GM19193 (cell line): ENCODE results near the gene CFAP65.

Source experiments
- POLR2A ChIP-seq: IDR thresholded peaks from 4 replicates; pipeline ENCODE4 v1.6.1; 2011; ENCODE audit not compliant: insufficient read depth, insufficient read length; ENCODE audit errors: extremely low read depth

Gene CFAP65

DNA sequence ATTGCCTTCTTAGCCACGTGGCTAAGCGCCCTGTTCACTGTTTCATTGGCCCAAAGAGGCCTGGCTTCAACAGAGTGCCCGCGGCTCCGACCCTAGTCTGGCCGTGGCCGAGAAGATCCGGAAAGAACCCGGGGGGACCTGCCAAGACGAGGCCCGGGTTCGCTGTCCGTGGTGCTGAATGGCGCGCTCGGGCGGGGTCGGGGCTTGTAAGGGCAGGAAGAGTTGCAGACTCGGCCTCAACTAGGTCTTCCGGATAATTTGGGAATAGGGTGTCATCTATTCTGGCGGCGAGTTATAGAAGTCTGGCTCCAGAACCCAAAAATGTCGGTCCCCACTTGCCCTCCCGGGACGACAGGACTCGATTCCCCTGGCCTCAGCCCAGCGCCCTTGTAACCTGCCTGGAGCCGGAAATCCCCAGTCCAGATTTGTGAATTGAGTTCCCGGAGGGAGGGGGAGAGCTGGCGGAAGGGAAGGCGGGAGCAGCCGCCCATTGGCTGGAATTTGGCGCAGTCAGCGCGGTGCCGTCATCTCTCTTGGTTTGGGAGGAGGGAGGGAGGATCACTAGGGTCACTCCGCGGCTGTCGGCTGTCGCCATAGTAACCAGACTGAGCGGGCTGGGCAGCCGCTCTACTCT, 78.3 kb downstream of the CFAP65 start:
- no peak for TF ChIP-seq POLR2A

DNA sequence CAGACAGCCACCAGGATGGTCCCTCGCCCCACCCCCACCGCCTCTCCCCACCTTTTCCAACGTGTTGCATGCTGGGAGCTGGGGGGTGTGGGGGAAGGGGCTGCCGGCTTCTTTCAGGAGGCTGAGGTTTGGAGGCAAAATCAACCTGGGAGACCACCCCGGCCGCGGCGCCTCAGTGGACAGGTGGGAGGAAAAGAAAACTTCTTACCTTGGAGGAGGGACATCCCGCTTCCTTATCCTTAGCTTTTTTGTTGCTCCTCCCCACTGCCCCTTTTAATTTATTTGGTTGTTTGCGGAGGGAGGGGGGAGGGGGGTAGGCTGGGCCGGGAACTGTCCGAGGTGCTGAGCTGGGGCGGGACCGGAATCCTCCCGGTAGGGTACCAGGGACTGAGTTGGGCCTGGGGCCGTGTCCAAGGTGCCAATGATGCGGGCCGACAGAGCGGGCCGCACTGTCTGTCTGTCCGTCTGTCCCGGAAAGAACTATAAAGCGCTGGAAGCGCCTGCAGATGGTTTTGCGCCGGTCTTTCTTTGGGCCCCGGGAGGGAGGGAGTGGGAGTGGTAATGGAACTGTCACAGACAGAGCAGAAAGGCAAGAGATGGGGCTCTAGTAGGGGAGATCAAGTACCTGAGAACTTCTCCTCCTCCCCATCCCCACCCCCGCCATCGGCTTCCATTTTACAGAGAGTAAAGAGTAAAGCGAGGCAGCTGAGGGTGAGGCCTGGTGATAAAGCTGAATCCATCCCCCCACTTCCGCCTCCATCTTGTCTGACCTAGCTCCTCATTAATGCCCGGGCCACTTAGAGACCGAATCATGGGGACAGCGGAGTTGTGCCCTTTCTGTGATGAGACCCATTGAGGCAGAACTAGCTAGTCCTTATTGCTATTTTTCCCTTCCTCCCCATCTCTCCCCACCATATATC, 79.4 kb downstream of the CFAP65 start:
- TF ChIP-seq POLR2A = no peak

DNA sequence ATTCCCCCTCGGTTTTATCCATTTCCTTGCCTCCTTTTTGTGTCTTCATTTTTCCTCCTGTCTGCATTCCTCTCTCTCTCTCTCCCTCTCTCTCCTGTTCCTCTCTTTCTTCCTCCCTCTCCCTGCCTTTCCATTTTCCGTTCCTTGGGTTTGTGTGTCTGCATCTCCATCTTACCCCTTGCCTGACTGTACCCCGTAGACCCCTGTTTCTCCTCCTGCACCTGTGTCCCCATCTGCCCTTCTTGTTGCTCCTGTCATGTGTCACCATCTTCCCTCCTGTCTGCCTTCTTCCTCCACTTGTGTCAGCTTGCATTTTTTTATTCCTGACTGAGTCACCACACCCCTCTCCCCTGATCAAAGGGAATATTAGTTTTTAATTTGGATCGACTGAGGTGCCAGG, 80.1 kb downstream of the CFAP65 start:
- no peak for TF ChIP-seq POLR2A

DNA sequence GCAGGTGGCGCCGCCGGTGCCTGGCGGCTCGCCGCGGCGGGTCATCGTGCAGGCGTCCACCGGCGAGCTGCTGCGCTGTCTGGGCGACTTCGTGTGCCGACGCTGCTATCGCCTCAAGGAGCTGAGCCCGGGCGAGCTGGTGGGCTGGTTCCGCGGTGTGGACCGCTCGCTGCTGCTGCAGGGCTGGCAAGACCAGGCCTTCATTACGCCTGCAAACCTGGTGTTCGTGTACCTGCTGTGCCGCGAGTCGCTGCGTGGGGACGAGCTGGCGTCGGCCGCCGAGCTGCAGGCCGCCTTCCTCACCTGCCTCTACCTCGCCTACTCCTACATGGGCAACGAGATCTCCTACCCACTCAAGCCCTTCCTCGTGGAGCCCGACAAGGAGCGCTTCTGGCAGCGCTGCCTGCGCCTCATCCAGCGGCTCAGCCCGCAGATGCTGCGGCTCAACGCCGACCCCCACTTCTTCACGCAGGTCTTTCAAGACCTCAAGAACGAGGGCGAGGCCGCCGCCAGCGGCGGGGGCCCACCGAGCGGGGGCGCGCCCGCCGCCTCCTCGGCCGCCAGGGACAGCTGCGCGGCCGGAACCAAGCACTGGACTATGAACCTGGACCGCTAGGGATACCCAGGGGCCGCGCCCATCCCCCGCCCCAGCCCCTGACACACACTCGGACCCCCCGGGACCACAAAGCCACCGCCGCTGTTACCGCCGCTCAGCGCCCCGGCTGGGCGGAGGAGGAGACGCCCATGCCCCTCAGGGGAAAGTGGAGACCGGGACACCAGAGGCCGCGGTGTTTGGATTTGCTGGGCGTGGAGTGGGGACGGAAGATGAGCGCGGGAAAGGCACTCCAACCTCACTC, 80.8 kb downstream of the CFAP65 start:
- TF ChIP-seq POLR2A = no peak

DNA sequence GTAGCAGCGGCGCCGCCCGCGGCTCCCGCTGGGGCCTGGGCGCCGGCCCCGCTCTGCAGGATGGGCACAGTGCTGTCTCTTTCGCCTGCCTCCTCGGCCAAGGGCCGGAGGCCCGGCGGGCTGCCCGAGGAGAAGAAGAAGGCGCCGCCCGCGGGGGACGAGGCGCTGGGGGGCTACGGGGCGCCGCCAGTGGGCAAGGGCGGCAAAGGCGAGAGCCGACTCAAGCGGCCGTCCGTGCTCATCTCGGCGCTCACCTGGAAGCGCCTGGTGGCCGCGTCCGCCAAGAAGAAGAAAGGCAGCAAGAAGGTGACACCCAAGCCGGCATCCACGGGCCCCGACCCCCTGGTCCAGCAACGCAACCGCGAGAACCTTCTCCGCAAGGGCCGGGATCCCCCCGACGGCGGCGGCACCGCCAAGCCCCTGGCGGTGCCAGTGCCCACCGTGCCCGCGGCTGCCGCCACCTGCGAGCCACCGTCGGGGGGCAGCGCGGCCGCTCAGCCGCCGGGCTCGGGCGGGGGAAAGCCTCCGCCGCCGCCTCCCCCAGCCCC, 81.5 kb downstream of the CFAP65 start:
- no peak for TF ChIP-seq POLR2A

DNA sequence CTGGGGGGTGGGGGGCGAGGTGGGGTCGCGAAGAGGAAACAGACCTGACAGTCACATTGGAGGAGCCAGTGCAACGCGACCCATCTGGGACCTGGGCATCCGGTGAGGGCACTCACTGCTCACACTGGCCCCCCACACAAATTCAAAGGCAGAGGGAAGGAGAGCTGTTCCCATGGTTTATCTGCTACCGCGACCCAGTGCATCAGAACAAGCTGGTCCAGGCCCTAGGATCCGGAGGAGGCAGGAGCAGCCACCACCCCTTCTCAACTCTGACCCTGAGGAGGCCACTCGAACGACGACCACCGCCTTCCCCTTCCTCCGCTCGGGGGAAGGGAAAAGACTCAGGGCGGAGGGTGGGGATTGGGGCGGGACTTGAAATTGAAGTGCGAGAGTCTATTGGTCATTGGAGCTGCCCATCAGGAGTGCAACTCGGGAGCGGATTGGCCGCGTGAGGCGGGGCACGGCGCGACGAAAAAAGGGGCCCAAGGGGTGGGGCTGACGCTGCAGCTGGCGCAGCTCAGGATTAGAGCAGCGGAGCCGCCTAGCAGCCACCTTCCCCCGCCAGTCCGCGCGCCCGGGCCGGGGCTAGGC, 82.1 kb downstream of the CFAP65 start, which contains the start of gene CDK5R2:
TSS of gene CDK5R2 (plus strand) at position 526 of the 591 bp plus-strand sequence. CDS start 155 bp downstream, outside the sequence.
- TF ChIP-seq POLR2A = no peak

DNA sequence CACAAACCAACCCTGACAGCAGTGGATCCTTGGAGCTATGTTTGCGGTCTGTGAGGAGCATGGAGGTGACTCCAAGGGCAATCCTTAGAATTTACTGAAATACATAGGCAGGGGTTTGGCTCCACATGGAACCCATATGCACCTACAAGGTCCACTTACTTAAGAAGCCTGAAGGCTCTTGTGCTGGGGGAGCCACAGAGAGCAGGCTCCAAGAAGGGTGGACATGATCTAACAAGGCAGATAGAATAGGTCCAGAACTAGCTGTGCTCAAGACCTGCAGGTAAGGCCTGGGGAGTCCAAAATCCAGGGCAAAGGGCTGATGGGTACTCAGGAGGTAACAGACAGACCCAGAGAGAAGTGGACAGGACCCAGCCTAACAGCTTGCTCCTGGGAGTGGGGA, 83.0 kb downstream of the CFAP65 start:
- TF ChIP-seq POLR2A = no peak

DNA sequence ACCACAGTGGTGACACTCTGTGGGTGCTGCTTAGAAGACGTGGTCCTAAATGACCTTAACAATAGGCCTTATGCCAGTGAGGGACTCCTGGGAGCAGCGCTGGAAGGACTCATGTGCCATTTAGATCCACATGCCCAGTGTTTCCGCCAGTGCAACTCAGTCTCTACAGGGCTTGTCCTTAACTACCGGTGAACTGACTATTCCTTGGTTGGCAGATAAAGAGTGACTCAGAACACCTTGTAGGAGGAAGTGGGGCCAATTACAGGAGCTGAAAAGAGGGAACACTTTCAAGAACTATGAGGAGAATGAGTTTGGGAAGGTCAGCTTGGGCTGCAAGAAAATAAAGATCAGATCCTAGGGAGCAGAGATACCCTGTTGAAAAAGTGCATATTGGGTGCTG, 83.6 kb downstream of the CFAP65 start:
- TF ChIP-seq POLR2A = no peak

DNA sequence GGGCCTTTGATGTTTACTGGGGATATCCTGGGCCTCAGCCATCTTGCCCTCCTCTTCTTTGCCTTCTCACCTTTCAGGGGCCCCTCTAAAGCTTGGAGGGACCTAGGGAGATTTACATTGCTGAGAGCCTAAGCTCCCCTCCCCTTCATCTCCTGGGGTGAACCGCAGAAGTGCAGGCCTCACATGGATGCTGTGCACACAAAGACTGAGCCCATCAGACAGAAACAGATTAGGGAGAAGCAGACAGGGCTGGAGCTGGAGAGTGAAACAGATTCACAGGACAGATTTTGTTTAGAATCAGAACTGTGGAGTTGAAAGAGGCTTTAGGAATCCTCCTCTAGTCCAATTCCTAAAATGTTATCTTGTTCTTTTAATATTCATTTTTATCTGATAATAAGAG, 85.3 kb downstream of the CFAP65 start:
- no peak for TF ChIP-seq POLR2A

DNA sequence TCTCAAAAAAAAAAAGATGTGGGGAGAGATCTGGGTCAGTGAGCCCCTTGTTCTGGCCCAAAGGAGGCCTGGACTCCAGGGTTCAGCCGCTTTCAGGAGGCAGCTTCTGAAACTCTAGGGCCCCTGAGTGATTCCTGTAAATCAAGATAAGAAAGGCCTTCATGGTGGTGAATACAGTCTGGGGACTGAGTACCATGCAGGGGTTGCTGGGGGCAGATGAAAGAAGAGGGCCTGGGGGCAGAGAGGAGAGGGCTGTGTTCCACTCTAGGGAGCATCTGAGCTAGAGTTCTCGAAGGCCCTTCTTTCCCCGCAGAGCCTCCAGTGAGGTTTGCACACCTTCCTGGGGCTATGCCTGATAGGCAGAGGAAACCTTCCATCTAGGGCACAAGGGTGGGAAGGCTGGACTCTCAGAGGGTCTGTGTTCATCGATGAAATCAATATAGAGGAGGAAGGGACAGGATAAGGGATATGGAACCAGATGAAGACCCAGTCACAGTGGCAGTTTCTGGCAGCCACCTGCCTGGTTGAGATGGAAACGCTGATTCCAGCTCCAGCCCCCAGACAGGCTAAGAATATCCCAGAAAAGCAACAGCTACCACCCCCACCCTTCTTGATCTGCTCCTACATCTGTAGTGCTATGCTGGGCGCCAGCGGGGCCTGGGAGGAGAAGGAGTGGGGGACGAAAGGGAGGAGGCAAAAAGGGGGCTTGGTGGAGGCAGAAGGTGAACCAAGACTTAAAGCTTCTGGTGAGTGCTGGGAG, 86.6 kb downstream of the CFAP65 start:
- TF ChIP-seq POLR2A = no peak

DNA sequence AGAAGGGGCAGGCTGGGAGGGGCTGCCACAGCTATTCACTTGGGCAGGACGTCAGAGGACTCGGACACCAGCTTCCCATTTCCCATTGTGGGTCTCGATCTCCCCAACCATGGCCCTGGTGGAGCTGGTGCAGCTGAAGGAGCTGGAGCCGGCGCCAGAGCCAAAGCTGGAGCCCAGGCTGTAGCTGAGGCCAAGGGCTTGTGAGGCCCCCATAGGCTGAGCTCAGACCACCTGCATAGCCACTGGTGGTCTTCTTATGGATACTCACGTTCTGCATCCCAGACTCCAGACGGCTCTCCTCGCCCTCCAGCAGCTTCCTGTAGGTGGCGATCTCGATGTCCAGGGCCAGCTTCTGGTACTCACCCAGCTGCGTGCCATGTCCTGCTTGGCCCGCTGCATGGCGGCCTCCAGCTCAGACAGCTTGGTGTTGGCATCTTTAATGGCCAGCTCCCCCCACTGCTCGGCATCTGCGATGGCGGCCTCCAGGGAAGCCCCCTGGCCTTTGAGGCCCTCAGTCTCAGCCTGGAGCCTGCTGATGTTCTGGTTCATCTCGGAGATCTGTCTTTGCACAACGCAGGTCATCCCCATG, 87.9 kb downstream of the CFAP65 start:
- no peak for TF ChIP-seq POLR2A
